ENCODE results near the gene UGT2B17.
A peak's percentile ranks its signal among the peaks of the same experiment; 100 is the strongest.
"Not testable (repeated sequence)": the region's sequence is repeated elsewhere in the genome, so short reads cannot be mapped to it uniquely, and the experiment has no call there.

The UGT2B17 gene

DNA sequence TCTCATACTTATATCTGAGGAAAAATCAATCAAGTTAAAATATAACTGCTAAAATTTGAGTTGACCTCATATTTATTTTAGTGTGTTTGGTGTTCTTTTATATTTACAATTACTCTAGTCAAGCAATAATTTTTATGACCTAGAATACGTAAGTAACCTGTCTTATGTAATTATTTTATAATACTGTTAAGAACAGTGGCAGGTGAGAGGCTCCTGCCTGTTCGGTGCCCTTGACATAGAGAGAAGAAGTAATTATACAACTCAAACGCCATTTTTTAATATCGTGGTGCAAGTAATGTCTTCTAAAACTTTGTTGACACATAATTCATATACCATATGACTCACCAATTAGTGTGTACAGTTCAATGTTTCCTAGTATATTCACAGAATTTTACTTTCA is 7.6 kb downstream of the UGT2B17 start:
- not testable (repeated sequence) for DNase-seq

DNA sequence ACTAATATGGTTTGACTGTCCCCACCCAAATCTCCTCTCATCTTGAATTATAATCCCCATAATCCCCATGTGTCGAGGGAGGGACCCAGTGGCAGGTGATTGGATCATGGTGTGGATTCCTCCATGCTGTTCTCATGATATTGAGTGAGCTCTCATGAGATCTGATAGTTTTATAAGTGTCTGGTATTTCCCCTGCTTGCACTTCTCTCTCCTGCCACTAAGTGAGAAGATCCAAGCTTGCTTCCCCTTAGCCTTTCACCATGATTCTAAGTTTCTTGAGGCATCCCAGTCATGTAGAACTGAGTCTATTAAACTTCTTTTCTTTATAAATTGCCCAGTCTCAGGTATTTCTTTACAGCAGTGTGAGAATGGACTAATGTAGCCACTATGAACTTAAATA is 9.8 kb downstream of the UGT2B17 start:
- DNase-seq: not testable (repeated sequence)

DNA sequence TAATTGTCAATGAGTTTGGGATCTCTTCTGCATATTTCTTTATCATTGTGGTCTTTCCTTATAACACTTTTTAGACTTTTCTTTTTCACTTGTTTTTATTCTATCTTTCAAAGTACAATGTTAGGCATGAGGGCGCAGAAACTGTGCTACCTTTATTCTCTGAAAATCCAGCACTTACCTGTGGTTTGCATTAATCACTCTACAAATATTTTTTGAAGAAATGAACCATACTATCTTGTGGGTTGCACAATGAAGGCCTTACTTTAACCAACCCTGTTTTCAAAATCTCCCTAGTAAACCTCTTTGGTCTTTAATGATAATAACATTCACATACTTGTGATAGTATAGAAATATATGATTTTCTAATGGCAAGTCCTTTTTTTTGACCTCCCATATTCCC is 11.0 kb downstream of the UGT2B17 start:
- DNase-seq: not testable (repeated sequence)

DNA sequence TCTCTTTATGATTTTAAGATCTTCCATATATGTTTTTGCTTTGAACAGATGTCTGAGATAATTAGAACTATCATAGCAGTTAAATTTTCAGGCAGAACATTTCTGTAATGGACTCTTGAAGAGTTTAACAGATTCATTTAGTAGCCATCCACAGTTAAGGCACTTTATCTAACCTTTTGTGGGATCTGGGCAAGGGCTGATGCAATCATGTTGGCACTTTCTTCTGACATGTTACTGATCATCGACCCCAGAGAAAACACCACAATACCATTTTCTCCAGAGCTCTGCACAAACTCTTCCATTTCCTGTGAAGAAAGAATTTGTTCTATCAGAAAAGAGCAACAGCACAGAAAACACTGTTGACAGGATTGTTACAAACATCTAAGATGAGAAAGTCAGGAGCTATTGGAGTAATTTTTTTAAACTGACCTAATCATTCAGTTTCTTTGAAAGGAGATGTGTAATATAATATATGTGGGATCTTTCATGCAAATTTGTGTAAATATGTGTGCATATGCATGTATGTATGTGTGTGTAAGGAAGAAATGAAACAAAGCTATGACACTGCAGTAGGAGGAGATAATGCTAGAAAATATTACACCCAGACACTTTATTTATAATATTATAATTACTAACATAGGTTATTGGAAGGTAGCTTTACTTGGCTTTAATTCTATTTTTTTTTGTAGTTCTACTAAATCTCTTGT is 15.6 kb downstream of the UGT2B17 start:
- not testable (repeated sequence) for DNase-seq

DNA sequence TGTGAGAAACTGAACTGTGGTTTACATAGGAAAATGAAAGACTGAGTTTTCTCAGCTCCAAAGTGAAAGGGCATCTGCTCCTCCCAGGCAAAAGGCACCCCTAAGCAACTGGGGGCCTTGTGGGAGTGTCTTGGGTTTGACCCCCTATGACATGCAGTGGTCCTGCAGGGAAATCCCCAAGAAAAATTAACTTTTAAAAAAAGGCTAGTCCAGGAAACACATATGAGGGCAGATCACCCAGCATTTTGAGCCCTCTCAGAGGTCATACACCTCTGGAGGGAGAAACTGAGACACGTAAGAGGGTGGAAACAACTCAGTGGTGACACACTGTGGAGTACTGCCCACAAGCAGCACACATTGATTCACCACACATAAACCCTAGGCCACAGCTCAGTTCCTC is 22.3 kb downstream of the UGT2B17 start:
- not testable (repeated sequence) for DNase-seq

DNA sequence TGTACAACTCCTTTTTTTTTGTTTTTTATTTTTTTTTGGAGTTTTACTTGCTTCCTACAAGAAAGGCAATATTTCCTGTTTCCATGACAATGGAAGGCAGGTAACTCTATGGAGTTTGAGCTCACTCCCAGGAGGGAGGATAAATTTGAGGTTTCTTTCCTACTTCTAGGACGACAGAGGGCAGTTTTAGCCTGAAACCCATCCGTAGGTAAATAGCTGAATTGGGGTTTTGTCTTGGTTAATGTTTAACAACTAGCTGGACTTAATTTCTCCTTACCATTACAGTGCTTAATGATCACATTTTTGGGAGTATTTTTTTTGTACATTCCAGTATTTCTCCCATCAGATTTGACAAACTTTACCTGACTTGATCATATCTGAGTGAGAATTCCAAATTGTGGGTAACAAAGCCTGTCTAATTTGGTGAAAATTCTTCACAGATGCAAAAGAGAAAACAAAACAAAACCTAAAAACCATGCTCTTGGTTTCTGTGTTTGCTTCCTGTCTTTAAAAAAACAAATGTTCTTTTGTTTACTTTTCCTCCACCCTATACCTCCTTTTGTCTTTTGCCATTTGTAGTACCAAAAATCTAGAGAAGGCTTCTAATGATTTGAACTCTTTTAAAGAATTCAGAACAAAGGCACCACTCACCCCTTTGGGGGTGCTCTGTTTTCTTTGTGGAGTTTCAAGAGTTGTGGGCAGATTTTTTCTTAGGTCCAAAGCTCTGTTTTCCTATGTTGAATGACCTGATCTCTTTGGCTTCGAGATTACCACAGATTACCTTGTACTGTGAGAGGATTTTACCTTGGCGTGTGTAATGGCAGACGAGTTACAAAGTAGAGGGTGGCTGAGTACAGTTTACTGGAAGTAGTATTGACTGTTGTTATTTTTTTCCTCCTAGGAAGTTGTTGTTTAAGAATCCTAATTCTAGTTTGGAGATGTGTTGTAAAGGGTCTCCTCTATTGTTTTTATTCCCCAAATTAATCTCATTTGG is 23.0 kb downstream of the UGT2B17 start:
- not testable (repeated sequence) for DNase-seq

DNA sequence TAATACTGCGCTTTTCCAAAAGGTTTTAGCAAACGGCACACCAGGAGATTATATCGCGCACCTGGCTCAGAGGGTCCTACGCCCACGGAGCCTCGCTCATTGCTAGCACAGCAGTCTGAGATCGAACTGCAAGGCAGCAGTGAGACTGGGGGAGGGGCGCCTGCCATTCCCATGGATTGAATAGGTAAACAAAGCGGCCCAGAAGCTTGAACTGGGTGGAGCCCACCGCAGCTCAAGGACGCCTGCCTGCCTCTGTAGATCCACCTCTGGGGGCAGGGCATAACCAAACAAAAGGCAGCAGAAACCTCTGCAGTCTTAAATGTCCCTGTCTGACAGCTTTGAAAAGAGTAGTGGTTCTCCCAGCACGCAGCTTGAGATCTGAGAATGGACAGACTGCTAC is 33.4 kb downstream of the UGT2B17 start:
- not testable (repeated sequence) for DNase-seq

DNA sequence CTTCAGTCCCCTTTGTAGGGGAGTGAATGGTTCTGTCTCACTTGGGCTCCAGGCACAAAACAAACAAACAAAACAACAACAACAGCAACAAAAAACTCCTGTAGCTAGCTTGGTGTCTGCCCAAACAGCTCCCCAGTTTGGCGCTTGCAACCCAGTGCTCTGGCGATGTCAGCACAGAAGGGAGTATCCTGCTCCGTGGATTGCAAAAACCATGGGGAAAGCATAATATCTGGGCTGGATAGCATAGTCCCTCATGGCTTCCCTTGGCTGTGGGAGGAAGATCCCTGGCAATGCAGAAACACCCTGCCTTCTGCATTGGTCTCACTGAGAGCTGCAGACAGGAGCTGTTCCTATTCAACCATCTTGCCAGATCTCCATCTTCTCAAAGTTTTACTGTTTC is 39.7 kb downstream of the UGT2B17 start:
- DNase-seq: no peak

DNA sequence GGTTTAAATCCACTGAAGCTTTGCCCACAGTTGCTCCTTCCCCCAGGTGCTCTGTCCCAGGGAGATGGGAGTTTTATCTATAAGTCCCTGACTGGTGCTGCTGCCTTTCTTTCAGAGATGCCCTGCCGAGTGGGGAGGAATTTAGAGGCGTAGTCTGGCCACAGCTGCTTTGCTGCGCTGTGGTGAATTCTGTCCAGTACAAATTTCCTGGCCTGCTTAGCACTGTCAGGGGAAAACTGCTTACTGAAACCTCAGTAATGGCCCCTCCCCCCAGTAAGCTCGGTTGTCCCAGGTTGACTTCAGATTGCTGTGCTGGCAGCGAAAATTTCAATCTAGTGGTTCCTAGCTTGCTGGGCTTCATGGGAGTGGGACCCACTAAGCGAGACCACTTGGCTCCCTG is 40.1 kb downstream of the UGT2B17 start:
- no peak for DNase-seq

DNA sequence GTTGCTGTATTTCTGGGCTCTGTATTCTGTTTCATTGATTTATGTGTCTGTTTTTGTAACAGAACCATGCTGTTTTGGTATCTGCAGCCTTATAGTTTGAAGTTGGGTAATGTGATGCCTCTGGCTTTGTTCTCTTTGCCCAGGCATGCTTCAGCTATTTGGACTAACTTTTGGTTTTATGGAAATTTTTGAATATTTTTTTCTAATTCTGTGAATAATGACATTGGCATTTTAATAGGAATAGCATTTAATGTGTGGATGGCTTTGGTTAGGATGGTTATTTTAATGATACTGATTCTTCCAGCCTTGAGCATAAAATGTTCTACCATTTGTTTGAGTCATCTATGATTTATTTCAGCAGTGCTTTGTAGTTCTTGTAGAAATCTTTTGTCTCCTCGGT is 53.9 kb downstream of the UGT2B17 start:
- not testable (repeated sequence) for DNase-seq

DNA sequence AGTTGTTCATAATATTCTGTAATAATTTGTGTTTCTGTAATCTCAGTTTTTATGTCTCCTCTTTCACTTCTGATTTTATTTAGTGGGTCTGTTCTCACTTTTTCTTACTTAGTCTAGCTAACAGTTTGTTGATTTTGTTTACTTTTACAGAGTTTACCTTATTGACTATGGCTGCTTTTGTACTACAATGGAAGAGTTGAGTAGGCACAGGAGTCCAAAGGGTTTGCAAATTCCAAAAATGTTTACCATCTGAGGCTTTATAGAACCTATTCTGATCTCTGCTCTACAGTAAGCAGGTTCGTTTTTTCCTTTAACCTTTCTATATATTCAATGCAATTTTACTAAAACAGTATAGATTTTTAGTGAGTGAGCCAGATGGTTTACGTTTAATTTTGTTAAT is 55.1 kb downstream of the UGT2B17 start:
- DNase-seq: no peak

DNA sequence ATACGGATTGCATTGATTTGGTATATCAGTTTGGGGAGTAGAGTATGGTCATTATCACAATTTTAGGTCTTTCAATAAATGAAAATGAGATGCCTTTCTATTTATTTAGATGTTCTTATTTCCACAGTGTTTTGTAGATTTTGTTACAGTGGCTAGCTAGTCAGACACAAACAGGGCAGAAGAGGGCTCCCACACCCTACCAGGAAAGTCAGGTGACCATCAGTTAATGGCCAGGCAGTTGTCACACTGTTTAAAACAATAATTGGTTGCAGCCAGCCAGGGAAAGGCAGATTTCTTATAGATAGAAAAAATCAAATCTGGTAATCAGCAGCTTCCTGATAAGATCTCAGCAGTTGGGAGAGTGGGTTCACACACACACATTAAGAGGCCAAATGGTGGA is 57.2 kb downstream of the UGT2B17 start:
- no peak for DNase-seq

DNA sequence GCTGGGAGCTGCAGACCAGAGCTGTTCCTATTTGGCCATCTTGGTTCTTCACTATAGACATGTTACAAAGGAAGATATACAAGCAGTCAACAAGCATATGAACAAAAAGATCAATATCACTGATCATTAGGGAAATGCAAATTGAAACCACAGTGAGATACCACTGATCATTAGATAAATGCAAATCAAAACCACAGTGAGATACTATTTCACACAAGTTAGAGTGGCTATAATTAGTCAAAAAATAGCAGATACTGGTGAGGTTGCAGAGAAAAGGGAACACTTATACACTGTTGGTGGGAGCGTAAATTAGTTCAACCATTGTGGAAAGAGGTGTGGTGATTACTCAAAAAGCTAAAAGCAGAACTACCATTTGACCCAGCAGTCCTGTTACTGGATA is 70.7 kb downstream of the UGT2B17 start:
- DNase-seq: not testable (repeated sequence)

DNA sequence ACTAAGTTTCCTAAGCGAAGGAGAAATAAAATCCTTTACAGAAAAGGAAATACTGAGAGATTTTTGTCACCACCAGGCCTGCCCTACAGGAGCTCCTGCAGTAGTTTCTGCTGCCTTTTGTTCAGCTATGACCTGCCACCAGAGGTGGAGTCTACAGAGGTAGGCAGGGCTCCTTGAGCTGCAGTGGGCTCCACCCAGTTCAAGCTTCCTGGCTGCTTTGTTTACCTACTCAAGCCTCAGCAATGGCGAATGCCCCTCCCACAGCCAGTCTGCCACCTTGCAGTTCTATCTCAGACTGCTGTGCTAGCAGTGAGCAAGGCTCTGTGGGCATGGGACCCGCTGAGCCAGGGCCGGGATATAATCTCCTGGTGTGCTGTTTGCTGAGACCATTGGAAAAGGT is 71.3 kb downstream of the UGT2B17 start:
- not testable (repeated sequence) for DNase-seq

DNA sequence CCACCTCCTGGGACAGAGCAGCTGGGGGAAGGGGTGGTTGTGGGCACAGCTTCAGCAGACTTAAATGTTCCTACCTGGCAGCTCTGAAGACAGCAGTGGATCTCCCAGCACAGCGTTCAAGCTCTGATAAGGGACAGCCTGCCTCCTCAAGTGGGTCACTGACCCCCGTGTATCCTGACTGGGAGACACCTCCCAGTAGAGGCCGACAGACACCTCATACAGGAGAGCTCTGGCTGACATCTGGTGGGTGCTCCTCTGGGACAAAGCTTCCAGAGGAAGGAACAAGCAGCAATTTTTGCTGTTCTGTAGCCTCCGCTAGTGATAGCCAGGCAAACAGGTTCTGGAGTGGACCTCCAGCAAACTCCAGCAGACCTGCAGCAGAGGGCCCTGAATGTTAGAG is 72.7 kb downstream of the UGT2B17 start:
- DNase-seq: not testable (repeated sequence)

DNA sequence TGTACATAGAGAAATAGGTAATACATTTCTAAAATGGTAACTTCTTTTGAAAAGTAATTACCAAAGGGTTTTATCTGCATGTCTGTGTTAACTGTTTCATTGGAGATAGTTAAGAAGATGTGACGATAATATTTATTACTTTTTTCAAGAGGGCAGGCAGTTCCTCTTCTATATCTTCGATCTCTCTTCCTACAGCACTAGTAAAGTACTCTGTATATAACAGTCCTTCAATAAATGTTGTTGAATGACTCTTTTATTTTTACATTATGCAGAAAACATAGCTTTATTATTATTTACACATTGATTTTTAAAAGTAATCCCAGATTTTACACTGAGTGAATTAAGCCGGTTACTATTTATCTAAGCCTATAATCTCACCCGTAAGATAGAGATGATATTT is 77.1 kb downstream of the UGT2B17 start:
- no peak for DNase-seq

DNA sequence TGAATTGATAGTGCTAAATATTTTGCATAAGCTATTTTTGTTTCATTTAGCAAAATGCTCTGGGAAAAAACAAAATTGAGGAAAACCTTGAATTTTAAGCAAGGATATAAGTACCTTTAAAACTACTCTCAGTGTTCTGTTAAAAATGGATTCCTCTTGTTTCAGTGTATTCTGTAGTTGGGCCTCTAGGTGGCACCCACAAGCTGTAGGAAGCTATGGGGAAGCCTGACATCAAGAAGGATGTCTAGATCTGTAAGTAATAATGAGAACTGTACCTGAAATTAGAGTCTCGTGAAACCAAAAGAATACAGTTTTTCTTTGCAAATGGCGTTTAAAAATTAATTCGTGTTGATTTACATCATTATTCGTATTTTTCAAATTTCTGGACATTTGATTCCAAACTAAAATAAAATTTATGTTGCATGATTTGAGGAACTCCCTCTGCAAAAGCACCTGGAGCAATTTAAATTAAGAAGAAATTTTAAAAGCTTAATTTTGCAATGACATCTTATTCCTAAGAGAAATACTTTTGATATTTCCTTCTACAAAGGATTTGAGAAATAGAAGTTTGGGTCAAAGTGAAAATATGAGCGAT is 77.6 kb downstream of the UGT2B17 start:
- peak; percentile 32 for DNase-seq

DNA sequence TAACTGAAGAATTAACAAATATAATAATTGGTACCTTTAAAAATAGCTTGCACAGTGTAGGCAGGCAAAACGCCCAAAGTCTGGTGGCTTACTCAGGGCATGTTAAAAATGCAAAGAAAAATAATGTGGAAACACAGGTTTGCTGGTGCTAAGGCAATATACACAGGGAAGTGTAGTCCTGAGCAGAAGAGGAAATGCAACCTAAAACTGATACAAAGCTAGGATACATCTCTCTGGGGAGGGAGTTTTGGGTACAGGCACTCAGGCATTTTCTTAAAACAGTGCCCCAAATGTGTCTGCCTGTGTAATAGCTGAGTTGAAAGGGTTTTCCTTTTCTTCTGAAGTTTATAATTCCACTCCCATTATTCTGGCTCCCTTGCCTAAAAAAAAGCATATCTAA is 81.4 kb downstream of the UGT2B17 start:
- DNase-seq: no peak

DNA sequence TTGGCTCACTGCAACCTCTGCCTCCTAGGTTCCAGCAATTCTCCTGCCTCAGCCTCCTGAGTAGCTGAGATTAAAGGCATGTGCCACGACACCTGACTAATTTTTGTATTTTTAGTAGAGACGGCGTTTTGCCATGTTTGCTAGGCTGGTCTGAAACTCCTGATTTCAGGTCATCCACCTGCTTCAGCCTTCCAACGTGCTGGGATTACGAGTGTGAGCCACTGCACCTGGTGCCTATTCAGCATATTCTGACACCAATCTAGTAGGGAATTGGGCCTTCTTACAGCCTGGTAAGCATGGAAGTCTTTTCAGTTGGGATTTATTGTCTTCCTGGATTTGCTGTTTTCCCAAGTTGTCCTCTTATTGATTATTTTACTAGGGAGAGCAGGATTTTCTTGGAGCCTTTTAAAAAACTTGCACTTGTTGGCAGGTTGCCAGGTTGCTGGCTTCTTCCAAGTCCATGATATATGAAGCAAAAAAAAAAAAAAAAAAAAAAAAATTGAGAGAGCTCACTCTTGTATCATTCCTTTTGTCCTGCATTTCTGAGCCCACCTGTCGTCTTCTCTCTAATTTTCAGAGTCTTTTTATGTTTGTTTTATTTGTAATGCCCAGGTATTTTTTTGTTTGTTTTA is 85.2 kb downstream of the UGT2B17 start:
- no peak for DNase-seq

DNA sequence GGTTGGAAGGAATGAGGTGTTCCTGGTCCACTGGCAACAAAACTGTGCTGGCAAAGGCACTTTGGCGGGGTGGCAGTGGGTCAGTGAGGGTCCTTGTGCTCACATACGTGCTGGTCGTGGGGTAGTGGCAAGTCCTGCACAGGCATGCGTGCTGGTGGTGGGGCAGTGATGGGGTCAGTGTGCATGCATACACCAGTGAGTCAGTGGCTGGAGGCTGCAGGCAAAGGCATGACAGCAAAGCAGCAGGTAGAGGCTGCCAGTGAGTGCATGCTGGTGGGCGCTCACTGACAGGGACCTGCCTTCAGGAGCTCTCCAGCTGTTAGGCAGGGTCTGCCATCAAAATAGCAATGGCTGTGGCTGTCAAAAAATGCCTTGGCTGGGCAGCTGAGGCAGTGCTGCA is 86.8 kb downstream of the UGT2B17 start:
- no peak for DNase-seq
